Liver (tissue), 3 donors: ENCODE results near the gene ANKRD44.

ENCODE experiments used
- SP1 ChIP-seq: IDR thresholded peaks from 2 replicates; pipeline ENCODE4 v1.6.1; 2018; ENCODE audit warnings: antibody characterized with exemption, mild to moderate bottlenecking
- TAF1 ChIP-seq: conservative IDR thresholded peaks from 2 replicates; pipeline ENCODE4 v1.6.1; 2016; ENCODE audit warnings: antibody characterized with exemption, mild to moderate bottlenecking
- TF ChIP-seq, protein P1 (sequence below): fragments of 150-350 bp; IDR thresholded peaks from 2 replicates; pipeline ENCODE4 v1.5.1; 2017; ENCODE audit warnings: improper control_type of control experiment, low read depth, low read length; ENCODE audit not compliant: missing input control
- donor health status: healthy.
- donor health status: healthy.

DNA sequence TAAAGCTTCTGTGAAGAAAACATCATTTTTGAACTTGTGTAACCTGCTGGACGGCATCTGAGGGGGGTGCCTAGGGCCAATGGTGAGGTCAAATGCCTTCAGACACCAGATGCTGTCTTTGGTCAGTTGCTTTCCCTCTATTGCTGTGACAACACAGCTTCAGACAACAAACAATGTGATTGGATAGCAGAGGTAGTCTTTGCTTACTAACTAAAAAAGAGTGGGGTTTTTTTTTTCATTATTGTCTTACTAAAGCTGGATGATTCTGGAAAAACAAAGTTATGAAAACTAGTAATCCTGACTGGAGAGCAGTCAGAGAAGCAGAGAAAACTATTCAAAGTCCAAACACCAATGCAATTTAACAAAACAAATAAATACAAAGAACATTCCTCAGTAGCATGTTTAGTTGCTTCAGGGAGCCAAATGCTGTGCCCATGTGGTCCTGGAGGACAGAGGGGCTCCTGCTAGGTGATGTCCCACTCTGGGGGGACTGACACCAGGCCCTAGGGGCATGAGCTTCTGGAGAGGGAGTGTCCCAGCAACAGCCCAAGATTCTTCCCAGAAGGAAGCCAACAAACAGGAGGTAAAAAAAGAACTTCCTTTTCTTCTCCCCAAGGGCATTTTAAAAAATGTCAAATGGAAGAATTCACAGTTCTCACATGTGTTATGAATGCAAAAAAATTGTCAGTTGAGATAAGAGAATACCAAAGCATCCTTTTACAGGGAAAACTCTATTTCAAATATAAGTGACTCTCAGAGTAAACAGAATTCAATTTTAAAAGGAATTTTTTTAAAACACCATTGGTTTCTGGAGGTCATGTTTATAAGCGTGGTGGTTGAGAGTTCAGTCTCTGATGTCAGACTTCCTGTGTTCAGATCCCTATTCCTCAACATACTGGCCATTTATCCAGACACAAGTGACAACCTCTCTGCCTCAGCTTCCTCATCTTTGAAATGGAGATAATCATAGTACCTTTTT is 203.0 kb downstream of the ANKRD44 start:
- peak; percentile 77 for TF ChIP-seq SP1
- TF ChIP-seq TAF1 = no peak
- TF ChIP-seq, protein P1, sequence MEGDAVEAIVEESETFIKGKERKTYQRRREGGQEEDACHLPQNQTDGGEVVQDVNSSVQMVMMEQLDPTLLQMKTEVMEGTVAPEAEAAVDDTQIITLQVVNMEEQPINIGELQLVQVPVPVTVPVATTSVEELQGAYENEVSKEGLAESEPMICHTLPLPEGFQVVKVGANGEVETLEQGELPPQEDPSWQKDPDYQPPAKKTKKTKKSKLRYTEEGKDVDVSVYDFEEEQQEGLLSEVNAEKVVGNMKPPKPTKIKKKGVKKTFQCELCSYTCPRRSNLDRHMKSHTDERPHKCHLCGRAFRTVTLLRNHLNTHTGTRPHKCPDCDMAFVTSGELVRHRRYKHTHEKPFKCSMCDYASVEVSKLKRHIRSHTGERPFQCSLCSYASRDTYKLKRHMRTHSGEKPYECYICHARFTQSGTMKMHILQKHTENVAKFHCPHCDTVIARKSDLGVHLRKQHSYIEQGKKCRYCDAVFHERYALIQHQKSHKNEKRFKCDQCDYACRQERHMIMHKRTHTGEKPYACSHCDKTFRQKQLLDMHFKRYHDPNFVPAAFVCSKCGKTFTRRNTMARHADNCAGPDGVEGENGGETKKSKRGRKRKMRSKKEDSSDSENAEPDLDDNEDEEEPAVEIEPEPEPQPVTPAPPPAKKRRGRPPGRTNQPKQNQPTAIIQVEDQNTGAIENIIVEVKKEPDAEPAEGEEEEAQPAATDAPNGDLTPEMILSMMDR = no peak
